K562 treated with DMSO at 1 percent for 48 hours (cell line): ENCODE results near the gene PADI1. TPM values are rescaled to one million over a fixed set of nuclear protein-coding genes. Genes with fewer than 3 reads are reported as not detected.

Experiments
- total RNA-seq: library from RNA; unstranded; fragments of 300-600 nt; gene quantifications from 2 replicates; pipeline ENCODE4 v1.2.3, GENCODE V29; 2022; ENCODE audit warnings: low replicate concordance; ENCODE audit errors: extremely low read depth

PADI1 gene, protein sequence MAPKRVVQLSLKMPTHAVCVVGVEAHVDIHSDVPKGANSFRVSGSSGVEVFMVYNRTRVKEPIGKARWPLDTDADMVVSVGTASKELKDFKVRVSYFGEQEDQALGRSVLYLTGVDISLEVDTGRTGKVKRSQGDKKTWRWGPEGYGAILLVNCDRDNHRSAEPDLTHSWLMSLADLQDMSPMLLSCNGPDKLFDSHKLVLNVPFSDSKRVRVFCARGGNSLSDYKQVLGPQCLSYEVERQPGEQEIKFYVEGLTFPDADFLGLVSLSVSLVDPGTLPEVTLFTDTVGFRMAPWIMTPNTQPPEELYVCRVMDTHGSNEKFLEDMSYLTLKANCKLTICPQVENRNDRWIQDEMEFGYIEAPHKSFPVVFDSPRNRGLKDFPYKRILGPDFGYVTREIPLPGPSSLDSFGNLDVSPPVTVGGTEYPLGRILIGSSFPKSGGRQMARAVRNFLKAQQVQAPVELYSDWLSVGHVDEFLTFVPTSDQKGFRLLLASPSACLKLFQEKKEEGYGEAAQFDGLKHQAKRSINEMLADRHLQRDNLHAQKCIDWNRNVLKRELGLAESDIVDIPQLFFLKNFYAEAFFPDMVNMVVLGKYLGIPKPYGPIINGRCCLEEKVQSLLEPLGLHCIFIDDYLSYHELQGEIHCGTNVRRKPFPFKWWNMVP
- not detected in 2 replicates for total RNA-seq

DNA sequence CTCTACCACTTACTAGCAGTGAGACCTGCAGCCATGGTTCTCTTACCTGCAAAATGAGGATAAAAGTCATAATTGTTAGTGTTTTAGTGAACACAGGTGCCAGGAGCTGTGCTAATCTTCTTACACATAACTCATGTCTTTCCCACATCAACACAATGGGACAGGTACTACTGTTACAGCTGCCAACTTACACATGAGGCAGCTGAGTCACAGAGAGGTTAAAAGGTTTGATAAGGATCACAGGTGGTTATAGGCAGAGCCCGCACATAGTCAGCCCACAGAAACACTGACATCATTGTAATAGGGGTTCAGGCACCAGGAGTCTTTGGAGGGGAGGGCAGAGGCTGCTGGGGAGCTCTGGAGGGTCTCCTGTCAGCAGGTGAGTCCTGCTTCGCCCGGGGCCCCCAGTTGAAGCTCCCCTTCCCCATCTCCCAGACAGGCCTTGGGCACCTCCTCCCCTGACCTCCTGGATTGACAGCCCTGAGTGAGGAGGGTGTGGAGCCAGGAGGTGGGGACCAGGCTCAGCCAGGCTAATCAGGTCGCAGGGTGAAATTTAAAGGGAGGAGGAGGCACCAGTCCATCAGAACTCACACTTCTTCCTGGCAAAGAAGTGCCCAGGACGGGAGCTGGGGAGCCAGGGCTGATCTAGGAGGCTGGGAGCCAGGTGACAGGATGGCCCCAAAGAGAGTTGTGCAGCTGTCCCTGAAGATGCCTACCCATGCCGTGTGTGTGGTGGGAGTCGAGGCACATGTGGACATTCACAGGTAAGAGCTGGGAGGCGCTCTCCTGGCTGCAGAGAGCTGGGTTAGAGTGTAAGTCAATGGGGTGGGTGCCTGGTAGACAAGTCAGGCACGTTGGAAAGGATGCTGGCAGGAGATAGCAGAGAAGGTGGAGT, at the start of gene PADI1:
TSS of gene PADI1 (plus strand) at position 583 of the 895 bp plus-strand sequence. CDS start at position 673, 90 bp downstream.

DNA sequence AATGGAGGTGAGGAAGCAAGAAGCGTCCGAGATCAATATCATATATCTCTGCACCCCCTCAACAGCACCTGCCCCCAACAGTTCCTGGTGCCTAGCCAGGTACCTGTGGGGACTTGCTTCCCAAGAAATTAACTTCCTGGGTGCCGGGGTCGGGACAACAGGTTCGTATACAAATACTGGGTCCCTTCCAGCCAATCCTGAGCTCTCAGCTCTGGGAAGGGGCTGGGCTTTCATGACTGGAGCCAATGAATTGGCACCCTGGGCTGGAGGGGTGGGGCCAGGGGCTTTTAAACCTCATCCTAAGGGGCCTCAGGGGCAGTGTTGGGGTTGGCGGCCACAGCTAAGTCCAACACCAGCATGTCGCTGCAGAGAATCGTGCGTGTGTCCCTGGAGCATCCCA, 43.9 kb downstream of the PADI1 start, which contains the start of gene PADI3:
TSS of gene PADI3 (plus strand) at position 318 of the 400 bp plus-strand sequence. CDS start at position 358, 40 bp downstream.

Other genes starting within 250 kb of the PADI1 start
- gene MFAP2, start 224.5 kb upstream of the PADI1 start, total RNA-seq = not detected in 2 replicates
- gene ATP13A2, start 193.2 kb upstream of the PADI1 start, total RNA-seq = not detected in 2 replicates
- not detected in 2 replicates for gene SDHB, start 151.1 kb upstream of the PADI1 start, total RNA-seq
- gene PADI2, start 85.7 kb upstream of the PADI1 start, total RNA-seq = not detected in 2 replicates
- gene PADI3, start 44.0 kb downstream of the PADI1 start, total RNA-seq = not detected in 2 replicates
- gene PADI4, start 103.1 kb downstream of the PADI1 start, total RNA-seq = not detected in 2 replicates
- not detected in 2 replicates for gene PADI6, start 167.1 kb downstream of the PADI1 start, total RNA-seq
- gene RCC2, start 234.5 kb downstream of the PADI1 start, total RNA-seq = 388 TPM in 1 of 2 replicates, not detected in the other